NCI-H1105 (cell line): Measurements from ENCODE around the gene LCNL1.

Source experiments
- DNase-seq: peaks from one replicate; lab custom pipeline; 2025; lab: John Stamatoyannopoulos, UW

The LCNL1 gene

GRCh38 chr9:136947028-136947891 lies 35.5 kb upstream of the LCNL1 start:
- no peak for DNase-seq

DNA sequence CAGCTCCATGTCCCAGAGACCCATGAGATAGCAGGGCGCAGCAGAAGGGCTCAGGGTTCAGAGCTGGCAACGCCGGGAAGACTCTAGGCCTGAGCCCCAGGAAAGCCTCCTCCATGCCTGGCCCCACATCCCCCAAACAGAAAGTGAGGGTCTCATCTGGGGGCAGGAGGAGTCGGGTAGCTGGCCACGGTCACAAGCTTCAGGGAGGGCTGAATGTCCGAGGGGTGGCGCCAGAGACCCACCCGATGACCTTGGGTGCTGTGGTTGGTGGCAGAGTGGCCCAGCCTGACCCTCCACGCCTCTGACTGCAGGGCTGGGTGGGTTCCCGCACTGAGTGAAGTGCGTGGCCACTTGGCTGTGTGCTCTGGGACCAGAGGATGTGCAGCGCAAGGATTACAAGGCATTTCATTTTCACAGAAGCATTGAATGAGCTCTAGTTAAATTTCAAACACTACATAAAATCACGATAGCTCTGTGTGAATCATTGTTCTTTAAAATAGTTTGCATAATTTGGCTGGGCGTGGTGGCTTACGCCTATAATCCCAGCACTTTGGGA lies 34.8 kb upstream of the LCNL1 start:
- DNase-seq, result no peak

DNA sequence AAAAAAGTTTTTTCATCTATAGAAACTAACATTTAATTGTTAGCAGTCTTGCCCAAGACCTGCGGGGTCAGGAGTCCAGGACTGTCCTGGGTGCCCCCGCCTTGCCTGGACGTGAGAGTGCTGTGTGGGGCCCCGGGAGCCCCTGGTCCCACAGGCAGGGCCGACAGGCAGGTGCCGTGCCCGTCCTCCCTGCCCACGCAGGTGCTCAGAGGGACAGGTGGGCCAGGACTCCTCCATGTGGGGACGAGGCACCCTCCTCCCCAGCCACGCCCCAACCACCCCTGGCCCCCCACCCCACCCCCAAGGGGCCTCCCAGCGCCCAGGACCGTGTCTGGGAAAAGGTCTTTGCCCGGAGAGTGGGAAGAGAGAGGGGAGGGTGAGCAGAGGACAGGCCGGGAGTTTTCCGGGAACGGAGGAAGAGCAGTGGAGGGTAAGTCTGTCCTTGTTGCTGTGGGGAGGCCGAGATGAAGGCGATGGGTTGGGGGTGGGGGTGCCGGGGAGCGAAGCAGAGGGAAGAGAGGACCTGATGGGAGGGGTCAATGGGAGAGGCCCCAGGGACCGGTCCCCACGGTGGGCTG lies 33.5 kb upstream of the LCNL1 start:
- peak; percentile 10 for DNase-seq

GRCh38 chr9:136949817-136950655 lies 32.8 kb upstream of the LCNL1 start:
- DNase-seq, result peak; percentile 94

DNA sequence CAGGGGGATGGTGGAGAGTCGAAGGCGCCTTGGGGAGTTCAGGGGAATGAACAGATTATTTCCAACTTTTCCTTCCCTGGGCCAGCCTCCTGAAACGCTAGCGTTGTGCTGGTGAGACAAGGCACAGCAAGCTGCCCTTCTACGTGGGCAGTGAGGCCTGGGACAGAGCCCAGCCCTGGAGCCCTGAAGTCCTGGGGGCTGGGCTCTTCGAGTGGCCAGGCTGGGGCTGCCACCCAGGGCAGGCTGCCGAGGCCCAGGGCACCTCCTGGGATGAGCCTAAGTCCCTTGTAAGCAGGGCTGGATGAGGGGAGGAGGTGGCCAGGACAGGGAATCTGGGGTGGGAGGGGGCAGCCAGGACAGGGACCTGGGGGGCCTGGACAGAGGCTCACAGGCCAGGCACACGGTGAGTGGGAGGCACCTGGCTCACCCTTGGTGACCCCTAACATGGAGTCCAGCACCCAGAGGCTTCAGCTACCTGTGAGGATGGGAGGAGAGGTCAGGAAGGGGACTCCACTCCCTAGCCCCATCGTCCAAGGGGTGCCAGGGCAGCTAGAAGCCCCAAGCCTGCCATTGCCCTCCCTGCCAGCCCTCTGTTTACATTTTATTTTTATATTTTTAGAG lies 32.0 kb upstream of the LCNL1 start:
- DNase-seq, result no peak

GRCh38 chr9:136951541-136952320 lies 31.1 kb upstream of the LCNL1 start, which contains the start of gene LCN12:
LCN12 (plus strand) TSS chr9:136952273; CDS start chr9:136952328, 55 bp downstream.
- DNase-seq, result no peak

DNA sequence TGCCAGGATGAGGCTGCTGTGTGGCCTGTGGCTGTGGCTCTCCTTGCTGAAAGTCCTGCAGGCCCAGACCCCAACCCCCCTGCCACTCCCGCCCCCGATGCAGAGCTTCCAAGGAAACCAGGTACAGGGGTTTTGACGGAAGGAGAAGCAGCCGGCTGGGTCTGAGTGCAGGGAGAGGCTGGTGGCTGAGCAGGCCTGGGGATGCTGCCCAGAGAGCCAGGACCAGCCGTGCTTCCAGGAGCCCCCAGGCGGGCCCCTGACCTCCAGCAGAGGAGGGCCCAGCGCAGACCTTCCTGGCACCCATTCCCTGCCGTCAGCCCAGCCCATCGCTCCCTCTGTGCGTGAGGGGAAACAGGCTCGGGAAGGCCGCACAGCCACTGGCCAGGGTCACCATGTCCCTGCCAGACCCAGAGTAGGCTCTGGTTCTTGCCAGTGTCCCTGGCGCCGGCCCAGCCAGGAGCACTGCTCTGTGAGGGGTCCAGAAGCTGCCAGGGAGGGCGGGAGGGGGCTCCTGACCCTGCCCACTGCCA lies 30.4 kb upstream of the LCNL1 start:
- DNase-seq, result no peak

- DNase-seq, result no peak
Observed at GRCh38 chr9:136952876-136953770, 29.7 kb upstream of the LCNL1 start.

GRCh38 chr9:136953771-136954269 lies 29.0 kb upstream of the LCNL1 start:
- DNase-seq, result no peak

DNA sequence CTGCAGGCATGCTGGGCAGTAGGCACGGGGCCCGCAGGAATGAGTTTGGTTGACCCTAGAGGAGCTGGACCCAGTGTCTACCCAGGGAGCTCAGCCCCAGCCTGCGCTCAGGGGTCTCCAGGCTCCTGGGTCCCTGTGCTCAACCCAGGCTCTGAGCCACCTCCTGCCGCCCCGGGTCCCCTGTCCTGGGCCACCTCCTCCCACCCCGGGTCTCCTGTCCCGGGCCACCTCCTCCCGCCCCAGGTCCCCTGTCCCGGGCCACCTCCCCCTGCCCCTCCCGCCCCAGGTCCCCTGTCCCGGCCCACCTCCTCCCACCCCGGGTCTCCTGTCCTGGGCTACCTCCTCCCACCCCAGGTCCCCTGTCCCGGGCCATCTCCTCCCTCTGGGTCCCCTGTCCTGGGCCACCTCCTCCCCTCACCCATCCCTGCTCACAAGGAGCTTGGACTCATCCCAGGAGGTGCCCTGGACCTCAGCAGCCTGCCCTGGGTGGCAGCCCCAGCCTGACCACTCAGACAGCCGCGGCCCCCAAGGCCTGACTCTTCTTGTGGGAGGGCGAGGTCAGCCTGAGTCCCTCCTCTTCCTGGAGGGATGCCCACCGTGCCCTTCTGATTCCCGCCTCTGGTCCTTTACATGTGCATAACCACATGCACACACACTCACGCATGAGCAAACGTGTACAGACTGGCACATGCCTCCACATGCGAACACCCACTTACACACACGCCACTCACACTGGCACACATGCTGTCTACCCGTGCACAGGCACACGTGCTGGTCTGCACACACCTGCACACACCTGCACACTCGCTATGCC lies 28.3 kb upstream of the LCNL1 start:
- no peak for DNase-seq

DNA sequence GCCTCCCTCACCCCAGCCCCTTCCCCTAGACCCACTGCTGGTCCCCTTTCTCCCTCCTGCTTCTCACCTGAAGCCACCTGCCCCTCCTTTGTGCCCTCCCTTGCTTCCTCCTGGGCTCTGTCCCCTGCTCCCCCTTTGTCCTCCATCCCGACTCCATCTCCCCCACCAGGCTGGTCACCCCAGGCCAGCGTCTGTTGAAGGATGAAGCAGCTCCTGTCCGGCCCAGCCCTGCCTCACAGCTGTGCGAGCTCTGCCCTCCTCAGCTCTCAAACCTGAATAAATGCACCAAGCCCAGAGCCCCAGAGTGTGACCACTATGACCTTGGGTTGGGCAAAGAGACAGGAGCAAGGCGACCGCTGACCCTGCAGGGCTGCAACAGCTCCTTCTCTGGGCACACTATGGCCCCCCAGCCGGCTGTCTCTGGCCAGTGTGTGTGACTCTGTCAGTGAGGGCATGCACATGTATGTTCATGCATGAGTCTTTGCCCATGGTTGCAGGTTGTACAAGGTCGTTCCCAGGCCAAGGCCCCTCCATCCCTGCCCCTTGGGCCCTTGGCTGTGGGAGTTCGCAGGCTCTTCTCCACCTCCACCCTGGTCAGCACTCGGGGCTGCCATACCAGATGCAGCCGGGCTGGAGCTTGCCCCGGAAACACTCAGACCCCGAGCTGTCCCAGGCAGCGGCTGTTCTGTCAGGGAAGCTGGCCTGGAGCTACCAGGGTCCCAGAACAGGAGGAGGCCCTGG lies 27.4 kb upstream of the LCNL1 start:
- DNase-seq, result no peak

DNA sequence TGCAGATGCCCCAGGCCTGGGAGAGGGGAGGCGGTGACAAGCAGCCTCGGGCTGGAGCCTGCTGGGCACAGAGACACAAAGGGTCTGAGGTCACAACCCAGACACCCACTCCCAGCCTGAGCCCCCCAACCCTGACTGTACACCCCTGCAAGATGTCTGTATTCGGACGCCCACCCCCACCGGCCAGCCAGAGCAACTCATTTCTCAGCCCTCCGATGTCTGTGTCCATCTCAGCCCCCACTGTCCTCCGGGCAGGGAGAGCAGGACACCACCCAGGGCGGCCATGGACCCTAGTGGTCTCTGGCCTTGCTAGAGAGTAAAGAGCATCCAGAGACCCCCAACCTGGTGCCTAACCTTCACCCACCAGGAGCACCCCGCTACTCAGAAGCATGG lies 26.9 kb upstream of the LCNL1 start:
- DNase-seq, result no peak

- no peak for DNase-seq
Observed at GRCh38 chr9:136956604-136957003, 26.2 kb upstream of the LCNL1 start.

- no peak for DNase-seq
Observed at GRCh38 chr9:136957461-136957860, 25.3 kb upstream of the LCNL1 start.

DNA sequence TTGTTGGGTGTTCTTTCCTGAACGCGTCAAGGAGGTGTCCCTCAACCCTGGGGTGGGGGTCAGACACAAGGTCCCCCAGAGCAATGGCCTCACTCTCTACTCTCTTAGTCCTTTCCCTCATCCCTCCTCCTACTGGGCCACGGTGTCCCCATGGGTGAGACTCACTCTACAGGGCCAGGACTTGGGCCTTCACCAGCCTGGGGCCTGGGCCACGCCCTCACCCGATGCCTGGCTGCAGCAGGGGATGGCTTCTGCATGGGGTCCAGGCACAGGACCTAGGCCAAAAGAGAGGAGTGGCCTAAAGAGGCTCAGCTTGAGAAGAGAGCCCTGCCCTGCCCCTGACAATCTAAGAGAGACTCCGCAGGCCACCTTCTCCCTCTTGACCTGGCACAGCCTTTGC lies 24.9 kb upstream of the LCNL1 start:
- no peak for DNase-seq

DNA sequence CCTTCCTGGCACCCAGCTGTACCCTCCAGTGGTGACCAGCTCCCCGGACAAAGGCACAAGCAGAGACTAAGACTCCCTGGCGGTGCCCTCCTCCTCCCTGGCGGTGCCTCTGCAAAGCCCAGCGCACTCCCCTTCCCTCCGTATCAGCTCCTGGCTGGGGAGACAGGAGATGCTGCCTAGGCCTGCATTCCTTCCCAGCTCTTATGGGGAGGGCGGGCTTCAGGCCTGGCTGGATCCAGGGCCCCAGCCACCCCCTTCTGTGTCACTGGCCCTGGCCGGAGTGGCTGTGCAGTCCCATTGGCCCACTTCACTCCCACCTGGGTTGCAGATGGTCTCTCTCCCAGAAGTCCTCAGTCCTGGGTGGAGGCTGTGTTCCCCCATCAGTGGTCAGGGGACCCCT lies 24.3 kb upstream of the LCNL1 start:
- no peak for DNase-seq

GRCh38 chr9:136958898-136959850 lies 23.6 kb upstream of the LCNL1 start:
- no peak for DNase-seq
